Neural progenitor cell (in vitro differentiated cells): ENCODE results near the gene AUTS2.

Experiments
- EZH2 ChIP-seq: fragments of 200-600 bp; sonication (generic); IDR thresholded peaks from 2 replicates; pipeline ENCODE4 v1.6.1; 2017; ENCODE audit warnings: antibody characterized with exemption, mild to moderate bottlenecking, moderate library complexity
- EZH2phosphoT487 ChIP-seq: fragments of 200-600 bp; sonication (generic); IDR thresholded peaks from 2 replicates; pipeline ENCODE4 v1.6.1; 2017; ENCODE audit warnings: antibody characterized with exemption

DNA sequence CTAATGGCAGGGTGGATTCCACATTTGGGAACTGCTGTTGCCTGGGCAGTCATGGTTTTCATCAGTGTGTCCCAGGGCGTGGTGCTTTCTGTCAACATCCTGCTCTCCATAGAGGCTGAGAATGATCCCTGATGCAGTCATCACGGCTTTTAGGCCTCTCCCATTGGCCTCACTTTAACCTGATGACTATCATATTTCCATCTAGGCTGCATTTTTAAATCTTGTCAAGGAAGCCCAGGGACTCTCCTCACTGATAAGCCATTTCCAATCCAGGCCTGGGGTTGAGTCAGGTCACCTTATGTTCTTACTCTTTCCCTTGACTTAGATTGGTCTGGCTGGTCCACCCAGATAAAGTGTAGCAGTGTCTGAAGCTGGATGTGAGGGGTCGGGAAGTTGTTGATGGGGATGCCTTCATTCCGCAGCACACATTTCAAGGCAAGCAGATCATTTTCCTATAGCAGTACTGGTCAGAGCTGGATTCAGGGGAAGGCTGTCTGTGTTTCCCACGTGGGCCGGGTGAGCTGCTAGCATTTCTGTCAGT is 177.0 kb downstream of the AUTS2 start:
- TF ChIP-seq EZH2 (no peak), EZH2phosphoT487 (no peak)
